HG03045 (cell line): ENCODE results near the gene ENC1.
"Not testable (repeated sequence)": the region's sequence is repeated elsewhere in the genome, so short reads cannot be mapped to it uniquely, and the experiment has no call there.

ENCODE experiments used
- ATAC-seq: cut with Tn5 transposase; IDR thresholded peaks from one replicate; pipeline ENCODE4 v1.9.1; 2021; ENCODE audit warnings: mild to moderate bottlenecking, moderate library complexity; ENCODE audit not compliant: unreplicated experiment

ENC1 gene

GRCh38 chr5:74640450-74640953, at the start of gene ENC1:
Gene ENC1 (minus strand): TSS chr5:74640728. CDS start chr5:74636485, 4,243 bp downstream.
- peak; percentile 78 for ATAC-seq

- no peak for ATAC-seq
Measured at GRCh38 chr5:74686962-74687751, 46.6 kb upstream of the ENC1 start.

GRCh38 chr5:74685979-74686631, 45.6 kb upstream of the ENC1 start:
- ATAC-seq, result peak; percentile 43

- peak; percentile 88 for ATAC-seq
Measured at GRCh38 chr5:74684900-74685851, 44.6 kb upstream of the ENC1 start, which contains the start of gene HEXB. Gene HEXB (plus strand): TSS chr5:74685233. CDS start chr5:74685261, 28 bp downstream.

GRCh38 chr5:74679966-74680365, 39.4 kb upstream of the ENC1 start:
- no peak for ATAC-seq

- not testable (repeated sequence) for ATAC-seq
Measured at GRCh38 chr5:74679300-74679699, 38.8 kb upstream of the ENC1 start.

- ATAC-seq, result not testable (repeated sequence)
Measured at GRCh38 chr5:74678123-74678522, 37.6 kb upstream of the ENC1 start.

GRCh38 chr5:74676466-74676865, 35.9 kb upstream of the ENC1 start:
- not testable (repeated sequence) for ATAC-seq

GRCh38 chr5:74673011-74673790, 32.7 kb upstream of the ENC1 start:
- ATAC-seq, result no peak

GRCh38 chr5:74672215-74672877, 31.8 kb upstream of the ENC1 start:
- ATAC-seq, result no peak

- no peak for ATAC-seq
Measured at GRCh38 chr5:74670396-74671038, 30.0 kb upstream of the ENC1 start.

- no peak for ATAC-seq
Measured at GRCh38 chr5:74669821-74670220, 29.3 kb upstream of the ENC1 start.

- ATAC-seq, result no peak
Measured at GRCh38 chr5:74667396-74667795, 26.9 kb upstream of the ENC1 start.

- no peak for ATAC-seq
Measured at GRCh38 chr5:74665816-74666215, 25.3 kb upstream of the ENC1 start.

- no peak for ATAC-seq
Measured at GRCh38 chr5:74665273-74665672, 24.7 kb upstream of the ENC1 start.

- no peak for ATAC-seq
Measured at GRCh38 chr5:74664551-74664950, 24.0 kb upstream of the ENC1 start.

- no peak for ATAC-seq
Measured at GRCh38 chr5:74660873-74661272, 20.3 kb upstream of the ENC1 start.

- ATAC-seq, result no peak
Measured at GRCh38 chr5:74660140-74660539, 19.6 kb upstream of the ENC1 start.

GRCh38 chr5:74659172-74659571, 18.6 kb upstream of the ENC1 start:
- no peak for ATAC-seq
